Gastroesophageal sphincter (tissue), 3 donors: Measurements from ENCODE around the gene CHMP1B.

Experiments
- CTCF ChIP-seq, 4 experiments: fragments of 200-600 bp in 2 of 4; fragments of 450-650 bp in 2 of 4; sonication (generic) in 1 of 4; IDR thresholded peaks; one replicate each; pipeline ENCODE4 v1.5.1; 2017 to 2019; ENCODE audit warnings: antibody characterized with exemption in 4 of 4, mild to moderate bottlenecking in 2 of 4, moderate library complexity in 2 of 4
- POLR2A ChIP-seq, 2 donors: fragments of 450-650 bp; IDR thresholded peaks; one replicate each; pipeline ENCODE4 v1.6.1; 2017; ENCODE audit warnings: antibody characterized with exemption in 2 of 2, mild to moderate bottlenecking in 2 of 2, moderate library complexity in 1 of 2
- POLR2AphosphoS5 ChIP-seq: sonication (generic); formaldehyde crosslinking; IDR thresholded peaks from one replicate; pipeline ENCODE4 v1.6.1; 2017; ENCODE audit warnings: antibody characterized with exemption

DNA sequence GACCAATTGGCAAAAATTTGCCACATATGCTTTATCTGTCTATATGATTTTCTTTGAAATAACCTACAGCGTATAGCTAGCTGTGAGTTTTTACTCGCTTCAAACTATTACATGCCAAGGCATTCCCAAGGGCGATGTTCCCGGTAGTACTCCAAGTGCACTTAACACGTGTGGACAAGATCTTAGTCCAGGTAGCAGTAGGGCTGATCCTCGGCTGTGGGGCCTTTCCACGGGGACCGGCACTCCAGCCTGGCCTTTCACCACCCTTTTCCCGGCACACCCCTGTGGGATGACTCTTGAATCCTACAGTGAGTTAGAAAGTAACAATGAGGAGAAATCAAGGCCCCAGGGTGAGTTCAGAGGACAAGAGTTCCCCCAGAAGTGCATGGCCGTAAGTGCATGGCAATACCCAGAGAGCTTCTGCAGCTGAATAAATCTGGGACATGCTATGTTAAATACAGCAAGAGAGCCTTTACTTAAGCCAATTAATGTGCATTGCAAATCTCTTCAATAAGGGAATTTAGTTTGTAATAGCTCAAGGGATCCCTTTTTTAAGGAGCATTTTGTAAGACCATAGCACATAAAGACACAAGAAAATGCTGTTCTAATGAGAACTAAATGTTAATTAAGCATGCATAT lies 26.4 kb downstream of the CHMP1B start:
- TF ChIP-seq POLR2A (IDR thresholded peaks at IDR 0.05) (no peak), CTCF (IDR thresholded peaks at IDR 0.05) (no peak), POLR2AphosphoS5 (no peak)
